Right lobe of liver (tissue), 4 donors: Measurements from ENCODE around the gene TBC1D2B.

ENCODE experiments used
- POLR2A ChIP-seq: fragments of 450-650 bp; IDR thresholded peaks from one replicate; pipeline ENCODE4 v1.6.1; 2017; ENCODE audit warnings: antibody characterized with exemption, mild to moderate bottlenecking
- TF ChIP-seq, protein P1 (sequence below), 4 donors: fragments of 200-600 bp in 3 of 4; fragments of 450-650 bp in 1 of 4; IDR thresholded peaks; one replicate each; pipeline versions ENCODE4 v1.5.1 to v1.8.0; 2016 to 2022; ENCODE audit warnings: antibody characterized with exemption in 4 of 4, mild to moderate bottlenecking in 2 of 4
- donor health status: DM: no; HTN: no; CAD: no.
- donor health status: DM: no; HTN: no; CAD: no.
- donor health status: DM: no; HTN: yes; CAD: no.

DNA sequence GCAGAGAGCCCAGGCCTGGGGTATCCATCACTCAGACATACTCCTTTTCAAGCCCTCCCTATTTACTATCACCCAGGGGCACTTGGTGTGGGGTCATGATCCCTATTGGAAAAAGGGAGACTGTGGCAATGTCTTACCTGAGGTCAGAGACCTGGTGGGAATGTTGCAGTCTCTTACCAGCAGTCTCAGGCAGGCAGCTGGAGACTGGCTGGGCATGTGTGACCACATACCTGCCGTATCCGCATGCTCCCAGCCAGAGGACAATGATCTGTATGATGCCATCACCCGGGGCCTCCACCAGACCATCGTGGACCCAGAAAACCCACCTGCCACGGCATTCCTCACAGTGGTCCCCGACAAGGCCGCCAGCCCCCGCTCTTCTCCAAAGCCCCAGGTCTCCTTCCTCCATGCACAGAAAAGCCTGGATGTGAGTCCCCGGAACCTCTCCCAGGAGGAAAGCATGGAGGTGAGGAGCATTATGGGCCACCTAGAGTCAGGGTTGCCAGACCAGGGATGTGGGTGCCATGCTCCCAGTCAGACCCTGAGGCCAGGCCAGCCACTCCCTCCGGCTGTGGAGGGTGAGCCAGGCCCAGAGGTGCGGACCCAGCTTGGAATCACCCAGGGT lies 20.7 kb upstream of the TBC1D2B start:
- TF ChIP-seq, protein P1, sequence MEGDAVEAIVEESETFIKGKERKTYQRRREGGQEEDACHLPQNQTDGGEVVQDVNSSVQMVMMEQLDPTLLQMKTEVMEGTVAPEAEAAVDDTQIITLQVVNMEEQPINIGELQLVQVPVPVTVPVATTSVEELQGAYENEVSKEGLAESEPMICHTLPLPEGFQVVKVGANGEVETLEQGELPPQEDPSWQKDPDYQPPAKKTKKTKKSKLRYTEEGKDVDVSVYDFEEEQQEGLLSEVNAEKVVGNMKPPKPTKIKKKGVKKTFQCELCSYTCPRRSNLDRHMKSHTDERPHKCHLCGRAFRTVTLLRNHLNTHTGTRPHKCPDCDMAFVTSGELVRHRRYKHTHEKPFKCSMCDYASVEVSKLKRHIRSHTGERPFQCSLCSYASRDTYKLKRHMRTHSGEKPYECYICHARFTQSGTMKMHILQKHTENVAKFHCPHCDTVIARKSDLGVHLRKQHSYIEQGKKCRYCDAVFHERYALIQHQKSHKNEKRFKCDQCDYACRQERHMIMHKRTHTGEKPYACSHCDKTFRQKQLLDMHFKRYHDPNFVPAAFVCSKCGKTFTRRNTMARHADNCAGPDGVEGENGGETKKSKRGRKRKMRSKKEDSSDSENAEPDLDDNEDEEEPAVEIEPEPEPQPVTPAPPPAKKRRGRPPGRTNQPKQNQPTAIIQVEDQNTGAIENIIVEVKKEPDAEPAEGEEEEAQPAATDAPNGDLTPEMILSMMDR (IDR thresholded peaks at IDR 0.05), result no peak
- TF ChIP-seq POLR2A, result no peak
